BJ (cell line): ENCODE measurements around the gene RBMY1B. TPM values are rescaled to one million over a fixed set of nuclear protein-coding genes. Genes with fewer than 3 reads are reported as not detected.
"Not testable (repeated sequence)": the region's sequence is repeated elsewhere in the genome, so short reads cannot be mapped to it uniquely, and the experiment has no call there.

Experiments used
- CTCF ChIA-PET: fragments of 350-600 bp; formaldehyde crosslinking; extraction: SDS; loops from one replicate; lab custom pipeline; 2021; ENCODE audit warnings: antibody characterized with exemption, inconsistent platforms; lab: Yijun Ruan, JAX
- POLR2A ChIA-PET: fragments of 300-600 bp; sonication (Branson Sonifier 250); formaldehyde crosslinking; extraction: SDS; loops from one replicate; lab custom pipeline; 2021; ENCODE audit warnings: antibody characterized with exemption; lab: Charles Lee
- DNase-seq: peaks from one replicate; pipeline ENCODE4 v3.0.0-alpha.2; 2011; ENCODE audit warnings: low read depth
- H3K27me3 ChIP-seq: 2 replicates; pipeline ENCODE4 v1.6.0; 2011; ENCODE audit warnings: low read length; ENCODE audit not compliant: control insufficient read depth, insufficient read depth
- H3K36me3 ChIP-seq: 2 replicates; pipeline ENCODE4 v1.5.1; 2011; ENCODE audit warnings: low read length; ENCODE audit not compliant: control insufficient read depth, insufficient read depth
- H3K4me3 ChIP-seq: 2 replicates; pipeline ENCODE4 v1.5.1; 2011; ENCODE audit warnings: low read depth, mild to moderate bottlenecking, control low read depth, low read length
- CTCF ChIP-seq: IDR thresholded peaks from 2 replicates; pipeline ENCODE4 v1.5.1; 2011; ENCODE audit warnings: low read depth, mild to moderate bottlenecking, control low read depth, inconsistent platforms, low read length, moderate library complexity; ENCODE audit not compliant: insufficient read depth
- polyA minus RNA-seq: library from RNA; depleted of rRNA, polyadenylated mRNA; stranded (reverse); fragments of >200 nt; gene quantifications from 2 replicates; pipeline ENCODE4 v1.2.3, GENCODE V29; 2011; rRNA and poly(A)+ RNA removed
- polyA plus RNA-seq: library from polyadenylated mRNA; depleted of rRNA; stranded (reverse); fragments of >200 nt; gene quantifications from 2 replicates; pipeline ENCODE4 v1.2.3, GENCODE V29; 2011; rRNA removed

Gene RBMY1B
- polyA plus RNA-seq (not detected in 2 replicates), polyA minus RNA-seq (not detected in 2 replicates)

- H3K36me3 ChIP-seq, CTCF ChIA-PET, POLR2A ChIA-PET, H3K27me3 ChIP-seq, H3K4me3 ChIP-seq, DNase-seq: not testable (repeated sequence)
Measured at GRCh38 chrY:21511038-21511437, at the start of gene RBMY1B. TSS of gene RBMY1B (plus strand) at chrY:21511338. CDS start at chrY:21513351, 2,013 bp downstream.

GRCh38 chrY:21462915-21463314, 48.2 kb upstream of the RBMY1B start:
- CTCF ChIA-PET, POLR2A ChIA-PET, DNase-seq, H3K36me3 ChIP-seq, H3K27me3 ChIP-seq, H3K4me3 ChIP-seq: not testable (repeated sequence)

- no peaks in the 10 kb centered on the region for H3K36me3 ChIP-seq
- ChIA-PET POLR2A (no interaction called here), CTCF (no interaction called here)
- no peaks in the 10 kb centered on the region for H3K27me3 ChIP-seq
- no peak overlapping the region for H3K4me3 ChIP-seq
- TF ChIP-seq CTCF: no peak
- no peak for DNase-seq
Measured at GRCh38 chrY:21482967-21483366, 28.2 kb upstream of the RBMY1B start.

- H3K27me3 ChIP-seq, CTCF ChIA-PET, DNase-seq, POLR2A ChIA-PET, H3K36me3 ChIP-seq, H3K4me3 ChIP-seq: not testable (repeated sequence)
Measured at GRCh38 chrY:21534579-21534978, 23.4 kb downstream of the RBMY1B start, which contains the start of gene RBMY1A1. TSS of gene RBMY1A1 (plus strand) at chrY:21534879. CDS start at chrY:21536892, 2,013 bp downstream.

GRCh38 chrY:21559316-21559984, 48.3 kb downstream of the RBMY1B start:
- DNase-seq: not testable (repeated sequence)

More at GRCh38 chrY:21559316-21559984, 48.3 kb downstream of the RBMY1B start:
- H3K36me3 ChIP-seq, H3K27me3 ChIP-seq, POLR2A ChIA-PET, H3K4me3 ChIP-seq, CTCF ChIA-PET: not testable (repeated sequence)

Other genes with a start within 250 kb of the RBMY1B start
- not detected in 2 replicates for gene RBMY1A1, start 23.5 kb downstream of the RBMY1B start, polyA plus RNA-seq